HEK293 (cell line): ENCODE data around the gene CAPN12.
A peak's percentile ranks its signal among the peaks of the same experiment; 100 is the strongest.

ENCODE experiments used
- ATF2 ChIP-seq: fragments of 450-650 bp; formaldehyde crosslinking; IDR thresholded peaks from 2 replicates; pipeline ENCODE4 v1.5.1; 2016; ENCODE audit warnings: missing biosample characterization, missing genetic modification characterization, low read depth
- BCL6B ChIP-seq: fragments of 450-650 bp; formaldehyde crosslinking; IDR thresholded peaks from 2 replicates; pipeline ENCODE4 v1.5.1; 2017; ENCODE audit warnings: missing biosample characterization, missing genetic modification characterization
- CTCF ChIP-seq: fragments of 450-650 bp; formaldehyde crosslinking; IDR thresholded peaks from 2 replicates; pipeline ENCODE4 v1.5.1; 2016; ENCODE audit warnings: missing biosample characterization, missing genetic modification characterization
- ELK4 ChIP-seq: IDR thresholded peaks from 2 replicates; pipeline ENCODE4 v1.6.1; 2011; ENCODE audit warnings: mild to moderate bottlenecking, low read depth, low read length, borderline replicate concordance
- PATZ1 ChIP-seq: fragments of 450-650 bp; formaldehyde crosslinking; IDR thresholded peaks from 2 replicates; pipeline ENCODE4 v1.5.1; 2016; ENCODE audit warnings: missing biosample characterization, missing genetic modification characterization
- REST ChIP-seq: fragments of 450-650 bp; formaldehyde crosslinking; IDR thresholded peaks from 2 replicates; pipeline ENCODE4 v1.5.1; 2016; ENCODE audit warnings: missing biosample characterization, missing genetic modification characterization
- SP3 ChIP-seq: fragments of 450-650 bp; formaldehyde crosslinking; IDR thresholded peaks from 2 replicates; pipeline ENCODE4 v1.5.1; 2016; ENCODE audit warnings: missing biosample characterization, missing genetic modification characterization
- WT1 ChIP-seq: fragments of 450-650 bp; formaldehyde crosslinking; IDR thresholded peaks from 2 replicates; pipeline ENCODE4 v1.5.1; 2016; ENCODE audit warnings: missing biosample characterization, missing genetic modification characterization
- ZNF266 ChIP-seq: fragments of 450-650 bp; formaldehyde crosslinking; IDR thresholded peaks from 2 replicates; pipeline ENCODE4 v1.5.1; 2016; ENCODE audit warnings: missing biosample characterization, missing genetic modification characterization, low read depth
- ZNF302 ChIP-seq: fragments of 450-650 bp; formaldehyde crosslinking; IDR thresholded peaks from 2 replicates; pipeline ENCODE4 v1.5.1; 2016; ENCODE audit warnings: missing biosample characterization, missing genetic modification characterization, low read depth
- ZNF354C ChIP-seq: fragments of 450-650 bp; formaldehyde crosslinking; IDR thresholded peaks from 2 replicates; pipeline ENCODE4 v1.5.1; 2016; ENCODE audit warnings: missing biosample characterization, missing genetic modification characterization, low read depth, borderline replicate concordance
- ZNF416 ChIP-seq: fragments of 450-650 bp; formaldehyde crosslinking; IDR thresholded peaks from 2 replicates; pipeline ENCODE4 v1.5.1; 2016; ENCODE audit warnings: missing biosample characterization, missing genetic modification characterization
- ZNF544 ChIP-seq: fragments of 450-650 bp; formaldehyde crosslinking; IDR thresholded peaks from 2 replicates; pipeline ENCODE4 v1.5.0; 2017; ENCODE audit warnings: missing biosample characterization, missing genetic modification characterization
- ZNF596 ChIP-seq: fragments of 450-650 bp; IDR thresholded peaks from 2 replicates; pipeline ENCODE4 v1.5.0; 2018; ENCODE audit warnings: missing biosample characterization, mild to moderate bottlenecking, missing genetic modification characterization, moderate library complexity
- ZNF664 ChIP-seq: fragments of 450-650 bp; formaldehyde crosslinking; IDR thresholded peaks from 2 replicates; pipeline ENCODE4 v1.5.1; 2016; ENCODE audit warnings: missing biosample characterization, missing genetic modification characterization
- ZNF670 ChIP-seq: fragments of 450-650 bp; formaldehyde crosslinking; IDR thresholded peaks from 2 replicates; pipeline ENCODE4 v1.5.1; 2016; ENCODE audit warnings: missing biosample characterization, missing genetic modification characterization, low read depth
- ZNF791 ChIP-seq: fragments of 450-650 bp; formaldehyde crosslinking; IDR thresholded peaks from 2 replicates; pipeline ENCODE4 v1.5.1; 2016; ENCODE audit warnings: missing biosample characterization, missing genetic modification characterization
- TF ChIP-seq, protein P1 (sequence below): fragments of 450-650 bp; formaldehyde crosslinking; IDR thresholded peaks from 2 replicates; pipeline ENCODE4 v1.5.1; 2016; ENCODE audit warnings: missing biosample characterization, missing genetic modification characterization

The CAPN12 gene

GRCh38 chr19:38684078-38684861 is 60.0 kb downstream of the CAPN12 start (continued):
- no peak for TF ChIP-seq ZNF670 (tag by site-specific recombination)
- no peak; the same call in 1 of the 2 replicates for TF ChIP-seq ZNF266 (tag by site-specific recombination)
- TF ChIP-seq ZNF664, result peak; percentile 100
- TF ChIP-seq ZNF354C, result no peak
- TF ChIP-seq PATZ1 (tag by site-specific recombination), result peak; percentile 99
- no peak for TF ChIP-seq CTCF (tag by site-specific recombination)
- peak; percentile 31; the same call in 1 of the 2 replicates for TF ChIP-seq REST
- TF ChIP-seq ZNF791 (tag by site-specific recombination), result no peak
- 0 out of 2 replicates have a peak, but pooled peaks have one; percentile 40 for TF ChIP-seq ZNF302 (tag by site-specific recombination)
- TF ChIP-seq ELK4, result no peak
- TF ChIP-seq, protein P1, sequence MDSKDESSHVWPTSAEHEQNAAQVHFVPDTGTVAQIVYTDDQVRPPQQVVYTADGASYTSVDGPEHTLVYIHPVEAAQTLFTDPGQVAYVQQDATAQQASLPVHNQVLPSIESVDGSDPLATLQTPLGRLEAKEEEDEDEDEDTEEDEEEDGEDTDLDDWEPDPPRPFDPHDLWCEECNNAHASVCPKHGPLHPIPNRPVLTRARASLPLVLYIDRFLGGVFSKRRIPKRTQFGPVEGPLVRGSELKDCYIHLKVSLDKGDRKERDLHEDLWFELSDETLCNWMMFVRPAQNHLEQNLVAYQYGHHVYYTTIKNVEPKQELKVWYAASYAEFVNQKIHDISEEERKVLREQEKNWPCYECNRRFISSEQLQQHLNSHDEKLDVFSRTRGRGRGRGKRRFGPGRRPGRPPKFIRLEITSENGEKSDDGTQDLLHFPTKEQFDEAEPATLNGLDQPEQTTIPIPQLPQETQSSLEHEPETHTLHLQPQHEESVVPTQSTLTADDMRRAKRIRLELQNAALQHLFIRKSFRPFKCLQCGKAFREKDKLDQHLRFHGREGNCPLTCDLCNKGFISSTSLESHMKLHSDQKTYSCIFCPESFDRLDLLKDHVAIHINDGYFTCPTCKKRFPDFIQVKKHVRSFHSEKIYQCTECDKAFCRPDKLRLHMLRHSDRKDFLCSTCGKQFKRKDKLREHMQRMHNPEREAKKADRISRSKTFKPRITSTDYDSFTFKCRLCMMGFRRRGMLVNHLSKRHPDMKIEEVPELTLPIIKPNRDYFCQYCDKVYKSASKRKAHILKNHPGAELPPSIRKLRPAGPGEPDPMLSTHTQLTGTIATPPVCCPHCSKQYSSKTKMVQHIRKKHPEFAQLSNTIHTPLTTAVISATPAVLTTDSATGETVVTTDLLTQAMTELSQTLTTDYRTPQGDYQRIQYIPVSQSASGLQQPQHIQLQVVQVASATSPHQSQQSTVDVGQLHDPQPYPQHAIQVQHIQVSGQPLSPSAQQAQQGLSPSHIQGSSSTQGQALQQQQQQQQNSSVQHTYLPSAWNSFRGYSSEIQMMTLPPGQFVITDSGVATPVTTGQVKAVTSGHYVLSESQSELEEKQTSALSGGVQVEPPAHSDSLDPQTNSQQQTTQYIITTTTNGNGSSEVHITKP (tag by site-specific recombination), result peak; percentile 97
- TF ChIP-seq ATF2 (tag by site-specific recombination), result peak; percentile 93
- no peak for TF ChIP-seq ZNF544 (tag by site-specific recombination)
- TF ChIP-seq BCL6B, result peak; percentile 91
- peak; percentile 79 for TF ChIP-seq SP3 (tag by site-specific recombination)
- TF ChIP-seq ZNF416 (tag by site-specific recombination), result no peak
- TF ChIP-seq ZNF596 (tag by site-specific recombination), result no peak
- TF ChIP-seq WT1 (tag by site-specific recombination), result peak; percentile 87
